ENCODE measurements around the gene PRKAR2A. TPM values are rescaled to one million over a fixed set of nuclear protein-coding genes. Genes with fewer than 3 reads are reported as not detected.

PRKAR2A gene
- total RNA-seq, 4 donors from 2014 or later, result 62.2 to 97.1 (median 80.2) TPM

GRCh38 chr3:48707157-48707556, 140.5 kb downstream of the PRKAR2A start:
- peaks cover 18 to 29% of the 10 kb centered on the region in 2 donors for H3K4me1 ChIP-seq
- in situ Hi-C loops (cut with MboI; ENCODE audit: low sequenced_read_pairs in 4 of 4), result no loop called here

GRCh38 chr3:48702320-48702920, 145.3 kb downstream of the PRKAR2A start:
- Histone ChIP-seq H3K9me3 (no peaks in the 10 kb centered on the region), H3K4me1 (peaks cover 3 to 9% of the 10 kb centered on the region in 2 donors), H3K36me3 (no peaks in the 10 kb centered on the region), H3K27me3 (no peaks in the 10 kb centered on the region), H3K4me3 (no peak overlapping the region), H3K27ac (no peak overlapping the region)
- in situ Hi-C loops (cut with MboI; ENCODE audit: low sequenced_read_pairs in 4 of 4) (no loop called here), intact Hi-C loops (cut with DNase I; ENCODE audit: low total_unique reads) (no loop called here)
- TF ChIP-seq POLR2A (IDR thresholded peaks at IDR 0.05) (no peak), CTCF (IDR thresholded peaks at IDR 0.05 in 4 of 5, conservative IDR thresholded peaks at IDR 0.05 in 1 of 5) (no peak)
- DNase-seq (no peak), ATAC-seq (no peak)

More at GRCh38 chr3:48707157-48707556, 140.5 kb downstream of the PRKAR2A start:
- ATAC-seq, result no peak
- Histone ChIP-seq H3K4me3 (no peak overlapping the region), H3K9me3 (no peaks in the 10 kb centered on the region), H3K27me3 (no peaks in the 10 kb centered on the region), H3K36me3 (peaks cover 0 to 13% of the 10 kb centered on the region in 2 donors), H3K27ac (no peak overlapping the region)
- intact Hi-C loops (cut with DNase I; ENCODE audit: low total_unique reads), result no loop called here
- no peak for DNase-seq
- no peak for TF ChIP-seq POLR2A (IDR thresholded peaks at IDR 0.05)
- TF ChIP-seq CTCF (IDR thresholded peaks at IDR 0.05 in 4 of 5, conservative IDR thresholded peaks at IDR 0.05 in 1 of 5), result no peak

- DNase-seq (no peak), ATAC-seq (no peak)
- no peak overlapping the region for H3K27ac ChIP-seq
- no peak for TF ChIP-seq POLR2A (IDR thresholded peaks at IDR 0.05)
- TF ChIP-seq CTCF (IDR thresholded peaks at IDR 0.05 in 4 of 5, conservative IDR thresholded peaks at IDR 0.05 in 1 of 5), result no peak
- no peak overlapping the region for H3K4me3 ChIP-seq
- intact Hi-C loops (cut with DNase I; ENCODE audit: low total_unique reads), result no loop called here
- in situ Hi-C loops (cut with MboI; ENCODE audit: low sequenced_read_pairs in 4 of 4), result no loop called here
- H3K27me3 ChIP-seq, result no peaks in the 10 kb centered on the region
- H3K36me3 ChIP-seq, result no peaks in the 10 kb centered on the region
- H3K4me1 ChIP-seq, result peaks cover 9% of the 10 kb centered on the region in 2 donors
- H3K9me3 ChIP-seq, result no peaks in the 10 kb centered on the region
Observed at GRCh38 chr3:48700731-48701405, 146.8 kb downstream of the PRKAR2A start.

- intact Hi-C loops (cut with DNase I; ENCODE audit: low total_unique reads) (no loop called here), in situ Hi-C loops (cut with MboI; ENCODE audit: low sequenced_read_pairs in 4 of 4) (no loop called here)
- H3K36me3 ChIP-seq, result peaks cover 0 to 14% of the 10 kb centered on the region in 2 donors
- H3K4me1 ChIP-seq, result peaks cover 7 to 9% of the 10 kb centered on the region in 2 donors
- no peaks in the 10 kb centered on the region for H3K27me3 ChIP-seq
- no peak for TF ChIP-seq POLR2A (IDR thresholded peaks at IDR 0.05)
- TF ChIP-seq CTCF (IDR thresholded peaks at IDR 0.05 in 4 of 5, conservative IDR thresholded peaks at IDR 0.05 in 1 of 5), result no peak
- H3K4me3 ChIP-seq, result no peak overlapping the region
- ATAC-seq (no peak), DNase-seq (no peak)
- H3K9me3 ChIP-seq, result no peaks in the 10 kb centered on the region
- no peak overlapping the region for H3K27ac ChIP-seq
Observed at GRCh38 chr3:48698891-48699290, 148.8 kb downstream of the PRKAR2A start.

Data from gastrocnemius medialis (tissue), 4 donors.